ENCODE measurements around the gene PRELID3B.

PRELID3B gene

DNA sequence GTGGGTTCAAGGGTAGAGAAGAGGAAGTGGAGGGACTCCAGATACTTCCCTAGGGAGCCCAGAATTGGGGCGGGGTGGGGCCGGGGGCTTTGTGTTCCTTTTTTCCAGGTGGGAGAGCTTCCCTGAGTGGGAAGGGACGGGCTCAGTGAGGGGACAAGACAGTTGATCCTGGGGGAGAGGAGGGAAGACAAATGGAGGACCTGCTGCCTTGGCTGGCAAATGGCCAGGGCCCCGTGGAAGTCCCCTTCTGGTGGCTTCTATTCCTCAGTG lies 38.2 kb downstream of the PRELID3B start:
- DNase-seq = no peak
- Histone ChIP-seq H3K4me1 (no peaks in the 10 kb centered on the region), H3K27me3 (no peaks in the 10 kb centered on the region), H3K4me3 (ENCODE audit: low read depth, low read length) (no peak overlapping the region), H3K36me3 (no peaks in the 10 kb centered on the region), H3K9me3 (no peaks in the 10 kb centered on the region)
- TF ChIP-seq, protein P1, sequence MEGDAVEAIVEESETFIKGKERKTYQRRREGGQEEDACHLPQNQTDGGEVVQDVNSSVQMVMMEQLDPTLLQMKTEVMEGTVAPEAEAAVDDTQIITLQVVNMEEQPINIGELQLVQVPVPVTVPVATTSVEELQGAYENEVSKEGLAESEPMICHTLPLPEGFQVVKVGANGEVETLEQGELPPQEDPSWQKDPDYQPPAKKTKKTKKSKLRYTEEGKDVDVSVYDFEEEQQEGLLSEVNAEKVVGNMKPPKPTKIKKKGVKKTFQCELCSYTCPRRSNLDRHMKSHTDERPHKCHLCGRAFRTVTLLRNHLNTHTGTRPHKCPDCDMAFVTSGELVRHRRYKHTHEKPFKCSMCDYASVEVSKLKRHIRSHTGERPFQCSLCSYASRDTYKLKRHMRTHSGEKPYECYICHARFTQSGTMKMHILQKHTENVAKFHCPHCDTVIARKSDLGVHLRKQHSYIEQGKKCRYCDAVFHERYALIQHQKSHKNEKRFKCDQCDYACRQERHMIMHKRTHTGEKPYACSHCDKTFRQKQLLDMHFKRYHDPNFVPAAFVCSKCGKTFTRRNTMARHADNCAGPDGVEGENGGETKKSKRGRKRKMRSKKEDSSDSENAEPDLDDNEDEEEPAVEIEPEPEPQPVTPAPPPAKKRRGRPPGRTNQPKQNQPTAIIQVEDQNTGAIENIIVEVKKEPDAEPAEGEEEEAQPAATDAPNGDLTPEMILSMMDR (IDR thresholded peaks at IDR 0.05; ENCODE audit: low read depth, low read length) = no peak

DNA sequence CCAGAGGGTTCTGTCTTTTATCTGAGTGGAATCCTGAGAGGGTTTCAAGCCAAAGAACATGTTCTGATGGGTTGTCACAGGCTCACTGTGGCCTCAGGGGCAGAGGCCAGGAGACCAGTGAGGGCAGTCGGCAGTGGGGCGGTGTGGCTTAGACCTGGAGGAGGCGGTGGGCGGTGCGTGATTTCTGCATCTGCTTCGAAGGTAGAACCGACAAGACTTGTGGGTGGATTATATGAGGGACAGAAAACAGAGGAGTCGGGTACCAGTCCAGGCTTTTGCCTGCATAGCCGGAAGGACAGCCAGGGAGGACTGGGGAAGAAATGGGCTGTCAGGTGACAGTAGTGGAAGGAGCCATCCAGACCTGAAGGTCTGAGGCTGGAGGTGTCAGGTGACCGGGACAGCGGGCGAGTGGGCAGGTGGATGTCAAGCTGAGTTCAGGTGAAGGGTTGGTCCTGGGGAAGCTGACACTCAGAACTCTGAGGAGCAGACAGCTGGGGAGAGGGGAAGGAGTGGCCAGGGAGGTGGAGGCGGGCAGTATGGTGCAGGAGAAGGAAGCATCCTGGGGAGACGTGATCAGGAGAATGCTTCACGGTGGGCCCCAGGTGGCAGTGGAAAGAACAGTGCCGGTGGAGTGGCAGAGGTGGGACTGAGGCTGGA lies 38.6 kb downstream of the PRELID3B start:
- TF ChIP-seq, protein P1 (IDR thresholded peaks at IDR 0.05; ENCODE audit: low read depth, low read length) = no peak
- no peaks in the 10 kb centered on the region for H3K36me3 ChIP-seq

DNA sequence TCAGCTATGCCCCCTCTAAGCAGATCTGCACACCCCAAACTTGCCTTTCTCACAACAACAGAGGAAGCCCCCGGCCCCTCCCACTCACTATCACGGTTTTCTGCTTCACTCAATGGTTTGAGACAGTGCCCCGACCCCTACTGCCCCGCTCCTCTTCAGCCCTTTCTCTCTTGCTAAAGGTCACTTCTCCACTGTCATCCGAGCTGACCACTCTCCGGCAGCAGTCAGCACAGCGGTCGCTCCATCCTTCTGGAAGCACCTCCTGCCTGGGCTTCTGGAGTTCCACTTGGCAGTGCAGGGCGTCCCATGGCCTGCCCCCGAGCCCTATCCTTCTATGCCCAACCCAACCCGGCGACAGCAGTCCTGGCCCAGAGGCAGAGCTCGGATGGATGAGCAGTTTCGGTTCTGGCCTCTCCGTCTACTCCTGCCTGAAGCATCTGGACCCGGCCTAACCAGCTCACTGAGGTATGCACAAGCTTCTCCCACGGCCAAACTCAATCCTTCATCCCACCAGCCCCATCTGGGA lies 39.6 kb downstream of the PRELID3B start:
- TF ChIP-seq, protein P1 (IDR thresholded peaks at IDR 0.05; ENCODE audit: low read depth, low read length) = no peak
- DNase-seq = no peak
- H3K9me3 ChIP-seq = no peaks in the 10 kb centered on the region

More for the DNA sequence above, 38.6 kb downstream of the PRELID3B start:
- Histone ChIP-seq H3K4me3 (ENCODE audit: low read depth, low read length) (no peak overlapping the region), H3K27me3 (no peaks in the 10 kb centered on the region), H3K4me1 (no peaks in the 10 kb centered on the region), H3K9me3 (no peaks in the 10 kb centered on the region)
- no peak for DNase-seq

DNA sequence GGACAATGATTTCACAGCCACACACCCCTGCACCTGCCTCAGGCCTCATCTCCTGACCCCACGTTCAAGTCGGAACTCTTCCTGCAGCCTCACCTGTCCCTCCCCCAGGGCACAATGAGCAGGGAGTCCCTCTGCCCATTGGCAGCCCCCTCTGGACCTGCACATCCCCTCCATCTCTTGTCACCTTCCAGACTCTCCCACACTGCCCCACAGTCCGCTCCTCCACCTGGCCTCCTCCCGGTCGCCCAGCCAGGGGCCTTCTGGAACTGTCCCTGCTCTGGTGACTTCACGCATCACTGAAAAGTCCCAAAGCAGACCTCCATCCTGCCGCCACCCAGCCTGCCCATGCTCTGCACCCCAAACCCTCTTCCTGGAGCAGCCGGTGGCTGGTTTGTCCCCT lies 40.2 kb downstream of the PRELID3B start:
- Histone ChIP-seq H3K4me3 (ENCODE audit: low read depth, low read length) (no peak overlapping the region), H3K4me1 (no peaks in the 10 kb centered on the region), H3K27me3 (no peaks in the 10 kb centered on the region), H3K9me3 (no peaks in the 10 kb centered on the region), H3K36me3 (no peaks in the 10 kb centered on the region)
- no peak for DNase-seq
- TF ChIP-seq, protein P1 (IDR thresholded peaks at IDR 0.05; ENCODE audit: low read depth, low read length) = no peak

More for the DNA sequence above, 39.6 kb downstream of the PRELID3B start:
- Histone ChIP-seq H3K27me3 (no peaks in the 10 kb centered on the region), H3K4me3 (ENCODE audit: low read depth, low read length) (no peak overlapping the region), H3K4me1 (no peaks in the 10 kb centered on the region), H3K36me3 (no peaks in the 10 kb centered on the region)

DNA sequence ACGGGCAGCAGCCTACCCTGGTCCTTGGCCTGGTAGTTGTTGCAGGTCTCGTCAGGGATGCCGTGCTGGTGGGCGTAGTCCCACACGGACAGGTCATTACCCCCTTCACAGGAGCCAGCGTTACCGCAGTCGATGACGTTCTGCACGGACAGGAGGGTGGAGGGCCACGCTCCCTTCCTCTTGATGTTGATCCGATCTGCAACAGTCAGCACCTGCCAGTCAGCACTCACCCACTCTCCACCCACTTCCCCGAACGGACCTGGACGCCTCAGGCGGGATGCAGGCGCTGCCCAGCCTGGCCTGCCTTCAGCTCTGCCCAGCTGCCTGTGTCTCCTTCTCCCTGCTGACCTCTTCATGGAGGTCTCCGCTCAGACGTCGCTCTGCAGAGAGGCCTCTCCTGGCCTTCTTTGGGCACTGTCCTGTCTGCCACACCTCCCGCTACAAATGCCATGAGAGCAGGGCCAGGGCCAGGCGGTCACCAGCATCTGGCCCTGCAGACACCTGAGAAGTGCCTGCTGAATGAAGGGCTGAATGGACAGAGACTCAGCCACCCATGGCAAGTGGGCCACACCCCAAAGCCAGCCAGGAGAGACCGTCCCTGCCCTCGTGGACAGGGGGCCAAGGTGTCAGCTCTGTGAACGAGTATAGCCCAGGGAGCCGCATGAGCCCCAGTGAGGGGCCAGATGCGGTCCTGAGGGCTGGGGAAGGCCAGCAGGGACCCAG lies 41.0 kb downstream of the PRELID3B start:
- H3K27me3 ChIP-seq = no peaks in the 10 kb centered on the region
- no peaks in the 10 kb centered on the region for H3K4me1 ChIP-seq
- H3K4me3 ChIP-seq (ENCODE audit: low read depth, low read length) = no peak overlapping the region
- H3K9me3 ChIP-seq = no peaks in the 10 kb centered on the region
- TF ChIP-seq, protein P1 (IDR thresholded peaks at IDR 0.05; ENCODE audit: low read depth, low read length) = no peak
- peaks cover 2% of the 10 kb centered on the region; the same call in 1 of the 2 replicates for H3K36me3 ChIP-seq
- DNase-seq = no peak

DNA sequence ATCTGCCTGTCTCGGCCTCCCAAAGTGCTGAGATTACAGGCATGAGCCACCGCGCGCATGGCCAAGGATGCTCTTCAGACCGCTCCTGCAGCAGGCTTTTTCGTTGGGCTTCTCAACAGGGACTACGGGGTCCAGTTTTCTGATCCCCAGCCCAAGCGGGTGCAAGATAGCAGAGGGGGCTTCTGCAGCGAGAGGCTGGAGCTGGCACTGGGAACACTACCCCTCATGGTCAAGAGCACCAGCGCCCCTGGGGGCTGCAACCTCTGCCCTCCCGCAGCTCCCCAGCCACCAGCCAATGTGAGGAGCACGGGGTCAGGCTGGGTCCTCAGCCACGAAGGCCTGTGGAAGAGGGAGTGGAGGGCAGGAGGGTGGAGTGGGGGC lies 41.5 kb downstream of the PRELID3B start:
- Histone ChIP-seq H3K4me1 (no peaks in the 10 kb centered on the region), H3K36me3 (peaks cover 6% of the 10 kb centered on the region; the same call in 1 of the 2 replicates), H3K4me3 (ENCODE audit: low read depth, low read length) (no peak overlapping the region), H3K27me3 (no peaks in the 10 kb centered on the region), H3K9me3 (no peaks in the 10 kb centered on the region)
- TF ChIP-seq, protein P1 (IDR thresholded peaks at IDR 0.05; ENCODE audit: low read depth, low read length) = no peak
- no peak for DNase-seq

Measured in BE2C (cell line).